ENCODE data around the gene DLGAP5.

The DLGAP5 gene

DNA sequence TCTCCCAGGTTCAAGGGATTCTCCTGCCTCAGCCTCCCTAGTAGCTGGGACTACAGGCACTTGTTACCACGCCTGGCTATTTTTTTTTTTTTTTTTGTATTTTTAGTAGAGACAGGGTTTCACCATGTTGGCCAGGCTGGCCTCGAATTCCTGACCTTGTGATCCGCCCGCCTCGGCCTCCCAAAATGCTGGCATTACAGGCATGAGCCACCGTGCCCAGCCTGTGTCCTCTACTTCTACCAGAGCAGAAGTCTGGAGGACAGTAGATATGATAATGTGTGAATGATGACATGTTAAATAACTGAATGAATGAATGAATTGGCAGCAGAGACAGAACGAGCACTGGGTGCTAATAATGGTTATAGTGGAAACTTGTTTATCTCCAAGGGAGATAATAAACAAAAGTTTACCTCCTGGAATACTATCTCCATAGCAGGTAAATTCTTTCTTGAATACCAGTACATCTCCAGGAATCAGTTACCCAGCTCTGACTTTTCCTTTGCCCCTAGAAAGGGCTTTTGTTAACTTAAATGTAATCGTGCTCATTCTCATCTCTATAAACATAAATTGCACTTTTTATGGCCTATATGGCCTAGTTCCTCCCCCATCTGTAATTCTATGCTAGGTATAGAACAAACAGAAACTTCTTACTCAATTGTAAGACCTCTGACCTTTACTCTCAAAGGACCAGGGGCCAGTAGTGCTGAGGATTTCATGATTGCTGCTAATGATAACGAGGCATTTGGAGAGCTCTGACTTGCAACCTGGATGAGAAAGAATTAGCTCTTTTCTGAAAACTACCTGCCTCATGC is 69.6 kb downstream of the DLGAP5 start:
- TF ChIP-seq YY1 (IDR thresholded peaks at IDR 0.05; ENCODE audit: low read depth) (no peak), TCF12 (IDR thresholded peaks at IDR 0.05; ENCODE audit: low read depth) (no peak), CREB1 (IDR thresholded peaks at IDR 0.05; ENCODE audit: low read depth) (no peak)

GRCh38 chr14:55120571-55121495 is 70.6 kb downstream of the DLGAP5 start:
- TF ChIP-seq TAF1 (IDR thresholded peaks at IDR 0.05; ENCODE audit: low read depth) (no peak), YY1 (IDR thresholded peaks at IDR 0.05; ENCODE audit: low read depth) (no peak), CREB1 (IDR thresholded peaks at IDR 0.05; ENCODE audit: low read depth) (no peak), CEBPB (IDR thresholded peaks at IDR 0.05) (no peak), ZBTB7A (IDR thresholded peaks at IDR 0.05; ENCODE audit: low read depth) (no peak), EGR1 (IDR thresholded peaks at IDR 0.05) (no peak), TCF12 (IDR thresholded peaks at IDR 0.05; ENCODE audit: low read depth) (no peak), REST (IDR thresholded peaks at IDR 0.05; ENCODE audit: low read depth) (no peak), TEAD4 (IDR thresholded peaks at IDR 0.05) (no peak), EP300 (IDR thresholded peaks at IDR 0.05; ENCODE audit: borderline replicate concordance) (no peak), FOXM1 (IDR thresholded peaks at IDR 0.05; ENCODE audit: borderline replicate concordance, low read depth) (no peak), NFIC (IDR thresholded peaks at IDR 0.05) (no peak), MAX (IDR thresholded peaks at IDR 0.05) (no peak), RAD21 (IDR thresholded peaks at IDR 0.05; ENCODE audit: low read depth) (no peak)
- TF ChIP-seq, protein P1, sequence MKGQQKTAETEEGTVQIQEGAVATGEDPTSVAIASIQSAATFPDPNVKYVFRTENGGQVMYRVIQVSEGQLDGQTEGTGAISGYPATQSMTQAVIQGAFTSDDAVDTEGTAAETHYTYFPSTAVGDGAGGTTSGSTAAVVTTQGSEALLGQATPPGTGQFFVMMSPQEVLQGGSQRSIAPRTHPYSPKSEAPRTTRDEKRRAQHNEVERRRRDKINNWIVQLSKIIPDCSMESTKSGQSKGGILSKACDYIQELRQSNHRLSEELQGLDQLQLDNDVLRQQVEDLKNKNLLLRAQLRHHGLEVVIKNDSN (IDR thresholded peaks at IDR 0.05), result no peak

- no peak for TF ChIP-seq FOXM1 (IDR thresholded peaks at IDR 0.05; ENCODE audit: borderline replicate concordance, low read depth)
- TF ChIP-seq CREB1 (IDR thresholded peaks at IDR 0.05; ENCODE audit: low read depth), result no peak
- no peak for TF ChIP-seq NFIC (IDR thresholded peaks at IDR 0.05)
- TF ChIP-seq EP300 (IDR thresholded peaks at IDR 0.05; ENCODE audit: borderline replicate concordance), result no peak
- TF ChIP-seq RAD21 (IDR thresholded peaks at IDR 0.05; ENCODE audit: low read depth), result no peak
- no peak for TF ChIP-seq MAX (IDR thresholded peaks at IDR 0.05)
- TF ChIP-seq TCF12 (IDR thresholded peaks at IDR 0.05; ENCODE audit: low read depth), result no peak
- TF ChIP-seq CEBPB (IDR thresholded peaks at IDR 0.05), result no peak
- TF ChIP-seq REST (IDR thresholded peaks at IDR 0.05; ENCODE audit: low read depth), result no peak
- TF ChIP-seq TEAD4 (IDR thresholded peaks at IDR 0.05), result no peak
- TF ChIP-seq, protein P1 (IDR thresholded peaks at IDR 0.05), result no peak
Measured at GRCh38 chr14:55118761-55119160, 72.6 kb downstream of the DLGAP5 start.

GRCh38 chr14:55117803-55118441 is 73.5 kb downstream of the DLGAP5 start:
- TF ChIP-seq CEBPB (IDR thresholded peaks at IDR 0.05) (no peak), FOXM1 (IDR thresholded peaks at IDR 0.05; ENCODE audit: borderline replicate concordance, low read depth) (no peak), ZBTB7A (IDR thresholded peaks at IDR 0.05; ENCODE audit: low read depth) (no peak), MAX (IDR thresholded peaks at IDR 0.05) (no peak), CREB1 (IDR thresholded peaks at IDR 0.05; ENCODE audit: low read depth) (no peak), TEAD4 (IDR thresholded peaks at IDR 0.05) (no peak), RAD21 (IDR thresholded peaks at IDR 0.05; ENCODE audit: low read depth) (no peak), TCF12 (IDR thresholded peaks at IDR 0.05; ENCODE audit: low read depth) (no peak), REST (IDR thresholded peaks at IDR 0.05; ENCODE audit: low read depth) (no peak), EGR1 (IDR thresholded peaks at IDR 0.05) (no peak), NFIC (IDR thresholded peaks at IDR 0.05) (no peak), EP300 (IDR thresholded peaks at IDR 0.05; ENCODE audit: borderline replicate concordance) (no peak), TAF1 (IDR thresholded peaks at IDR 0.05; ENCODE audit: low read depth) (no peak), YY1 (IDR thresholded peaks at IDR 0.05; ENCODE audit: low read depth) (no peak)
- TF ChIP-seq, protein P1 (IDR thresholded peaks at IDR 0.05), result no peak
